GM18507 (cell line): ENCODE measurements around the gene LRP10.

Source experiments
- DNase-seq: peaks from one replicate; pipeline ENCODE4 v3.0.0; 2011; ENCODE audit warnings: low read depth; ENCODE audit not compliant: insufficient read length; ENCODE audit errors: extremely low spot score
- FAIRE-seq: peaks from 2 replicates; lab custom pipeline; 2011; peaks lifted over from hg19 to GRCh38; lab: Jason Lieb, UNC

The LRP10 gene

GRCh38 chr14:22884076-22884737 is 12.7 kb downstream of the LRP10 start:
- FAIRE-seq, result no peak
- DNase-seq, result no peak

GRCh38 chr14:22884738-22885523 is 13.4 kb downstream of the LRP10 start:
- no peak for DNase-seq

GRCh38 chr14:22885975-22886374 is 14.4 kb downstream of the LRP10 start:
- no peak for FAIRE-seq
- DNase-seq, result no peak

More at GRCh38 chr14:22884738-22885523, 13.4 kb downstream of the LRP10 start:
- FAIRE-seq, result no peak

GRCh38 chr14:22886500-22887259 is 15.1 kb downstream of the LRP10 start:
- FAIRE-seq (peak; percentile 75), DNase-seq (peak; percentile 76)

DNA sequence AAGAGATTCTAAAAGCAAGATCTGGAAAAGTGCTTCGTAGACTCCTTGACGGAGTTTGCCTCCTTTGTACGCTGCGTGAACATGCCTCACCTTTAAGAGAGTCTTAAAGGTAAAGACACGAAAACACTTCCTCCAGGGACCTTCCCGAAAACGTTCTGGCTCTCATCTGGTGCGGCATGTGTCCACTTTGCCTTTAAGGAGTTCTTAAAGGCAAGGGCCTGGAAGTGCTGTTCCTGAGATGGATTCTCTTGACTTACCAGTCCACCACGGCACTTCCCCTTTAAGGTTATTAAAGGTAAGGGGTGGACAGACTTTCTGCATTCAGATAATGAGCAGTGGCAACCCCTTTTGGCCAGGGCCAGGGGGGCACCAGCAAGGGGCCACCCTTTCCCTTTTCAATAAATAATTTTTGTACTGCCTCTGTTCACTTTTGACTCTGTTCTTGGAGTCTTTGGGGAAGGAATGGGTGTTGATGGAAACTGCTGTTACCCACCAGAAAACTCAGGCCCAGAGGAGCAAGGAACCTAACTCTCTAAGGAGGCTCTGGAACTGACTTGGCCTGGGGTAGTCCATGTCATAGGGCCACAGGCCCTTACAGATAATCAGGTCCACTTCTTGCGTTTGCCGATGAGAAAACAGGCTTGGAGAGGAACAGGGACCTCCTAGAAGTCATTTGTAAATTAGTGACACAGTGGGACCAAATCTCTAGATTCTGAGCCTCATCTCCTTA is 15.9 kb downstream of the LRP10 start:
- peak; percentile 76 for FAIRE-seq
- no peak for DNase-seq

- peak; percentile 42 for DNase-seq
Observed at GRCh38 chr14:22887990-22888378, 16.4 kb downstream of the LRP10 start.

GRCh38 chr14:22888662-22889061 is 17.1 kb downstream of the LRP10 start:
- FAIRE-seq (peak; percentile 78), DNase-seq (no peak)

More at GRCh38 chr14:22887990-22888378, 16.4 kb downstream of the LRP10 start:
- peak; percentile 93 for FAIRE-seq

GRCh38 chr14:22890416-22890815 is 18.9 kb downstream of the LRP10 start:
- DNase-seq (no peak), FAIRE-seq (no peak)

GRCh38 chr14:22892488-22892887 is 20.9 kb downstream of the LRP10 start:
- DNase-seq (no peak), FAIRE-seq (no peak)

- FAIRE-seq (no peak), DNase-seq (no peak)
Observed at GRCh38 chr14:22893706-22894105, 22.2 kb downstream of the LRP10 start.

DNA sequence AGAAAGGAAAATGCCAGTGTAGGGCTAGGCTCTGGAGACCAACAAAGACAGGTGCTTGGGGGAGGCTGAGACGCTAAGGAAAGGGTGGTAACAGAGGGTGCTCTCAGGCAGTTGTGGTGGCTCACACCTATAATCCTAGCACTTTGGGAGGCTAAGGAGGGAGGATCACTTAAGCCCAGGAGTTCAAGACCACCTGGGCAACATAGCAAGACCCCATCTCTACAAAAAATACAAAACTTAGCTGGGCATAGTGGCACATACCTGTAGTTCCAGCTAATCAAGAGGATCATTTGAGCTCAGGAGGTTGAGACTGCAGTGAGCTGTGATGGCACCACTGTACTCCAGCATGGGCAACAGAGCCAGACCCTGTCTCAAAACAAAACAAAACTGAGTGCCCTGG is 23.9 kb downstream of the LRP10 start:
- DNase-seq, result no peak
- no peak for FAIRE-seq

DNA sequence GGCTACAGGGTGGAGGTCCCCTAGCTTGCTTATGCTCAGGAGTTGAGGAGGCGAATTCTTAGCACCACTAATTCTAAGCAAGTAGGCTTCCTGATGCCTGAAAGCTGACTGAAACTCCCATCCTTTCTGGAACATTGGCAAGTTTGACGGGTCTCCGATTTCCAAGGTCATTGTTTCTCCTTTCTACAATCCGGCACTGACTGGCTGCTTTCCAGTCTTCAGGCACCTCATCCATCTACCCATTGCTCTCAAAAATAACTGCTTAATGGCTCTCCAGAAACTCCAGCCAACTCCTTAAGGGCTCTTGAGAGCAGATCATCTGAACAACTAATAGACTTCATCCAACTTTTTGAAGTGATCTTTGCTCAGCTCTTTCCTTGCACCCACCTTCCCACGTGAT is 24.8 kb downstream of the LRP10 start:
- no peak for DNase-seq
- FAIRE-seq, result no peak

DNA sequence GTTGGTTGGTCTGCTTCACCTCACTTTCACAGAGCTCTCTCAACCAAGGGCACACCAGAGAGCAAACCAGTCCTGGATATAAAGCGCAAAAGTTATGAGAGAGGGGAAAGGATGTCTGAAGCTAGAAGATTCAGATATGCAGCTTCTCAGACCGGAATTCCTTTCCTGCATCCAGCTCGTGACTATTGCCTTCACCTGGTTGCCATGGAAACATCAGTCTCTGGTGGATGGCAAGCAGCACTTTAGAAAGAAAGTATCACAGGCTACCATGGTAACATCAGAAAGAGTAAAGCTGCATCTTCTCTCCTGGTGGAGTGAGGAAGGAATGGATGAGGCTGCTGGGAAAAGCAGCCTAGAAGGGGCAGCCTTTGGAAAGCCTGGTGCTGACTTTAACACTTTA is 25.2 kb downstream of the LRP10 start:
- FAIRE-seq (no peak), DNase-seq (no peak)

DNA sequence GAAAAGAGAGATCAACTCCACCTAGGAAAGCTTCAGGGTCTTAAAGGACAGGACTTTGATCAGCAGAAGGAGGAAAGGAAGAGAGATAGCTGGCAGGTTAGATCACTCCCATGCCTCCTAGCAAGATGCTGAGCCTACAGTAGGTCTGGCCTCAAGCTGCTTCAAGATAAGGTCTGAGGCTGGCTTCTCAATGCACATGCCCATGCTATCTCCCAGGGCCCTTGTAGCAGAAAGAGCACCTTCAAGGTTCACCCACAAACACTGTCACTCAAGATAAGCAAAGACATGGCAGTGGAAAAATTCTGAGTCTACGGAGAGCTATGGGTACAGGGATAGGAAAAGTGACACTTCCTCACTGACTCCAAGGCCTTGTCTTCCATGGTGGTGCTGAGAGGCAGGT is 25.8 kb downstream of the LRP10 start:
- DNase-seq, result no peak
- no peak for FAIRE-seq

DNA sequence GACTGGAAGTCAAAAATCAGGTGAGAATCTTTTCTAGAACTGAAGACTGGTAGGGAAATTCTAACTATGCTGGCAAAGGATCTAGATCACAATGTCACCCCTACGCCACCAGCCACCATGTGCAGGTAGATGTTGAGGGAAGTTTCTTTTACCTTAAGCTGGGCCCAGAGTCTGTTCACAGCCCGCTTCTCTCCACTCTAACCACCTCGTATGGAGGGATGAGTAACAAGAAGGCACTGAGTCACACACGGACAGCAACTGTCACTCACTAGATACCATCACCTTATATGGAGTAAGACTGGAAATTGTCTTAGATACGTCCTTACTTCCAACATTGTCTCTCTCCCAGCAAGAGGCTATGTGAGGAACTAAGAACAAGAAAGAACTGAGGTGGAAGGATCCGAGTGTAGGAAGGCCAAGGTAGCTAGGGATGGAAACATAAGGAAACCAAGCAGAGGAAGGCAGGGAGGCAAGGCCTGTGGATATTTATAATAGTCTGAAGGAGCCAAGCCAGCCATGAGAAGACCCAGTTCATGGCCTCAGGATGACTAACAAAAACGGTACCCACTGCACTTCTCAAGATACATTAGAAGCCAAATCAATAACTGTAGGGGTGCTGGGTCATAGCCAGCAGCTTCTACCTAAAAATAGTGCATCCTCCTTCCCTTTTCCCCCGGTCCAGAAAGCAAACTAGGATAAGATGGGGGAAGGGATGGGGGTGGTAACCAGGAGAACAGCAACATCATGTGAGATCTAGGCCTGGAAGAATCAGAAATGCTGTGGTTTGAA is 27.0 kb downstream of the LRP10 start:
- DNase-seq (no peak), FAIRE-seq (no peak)

DNA sequence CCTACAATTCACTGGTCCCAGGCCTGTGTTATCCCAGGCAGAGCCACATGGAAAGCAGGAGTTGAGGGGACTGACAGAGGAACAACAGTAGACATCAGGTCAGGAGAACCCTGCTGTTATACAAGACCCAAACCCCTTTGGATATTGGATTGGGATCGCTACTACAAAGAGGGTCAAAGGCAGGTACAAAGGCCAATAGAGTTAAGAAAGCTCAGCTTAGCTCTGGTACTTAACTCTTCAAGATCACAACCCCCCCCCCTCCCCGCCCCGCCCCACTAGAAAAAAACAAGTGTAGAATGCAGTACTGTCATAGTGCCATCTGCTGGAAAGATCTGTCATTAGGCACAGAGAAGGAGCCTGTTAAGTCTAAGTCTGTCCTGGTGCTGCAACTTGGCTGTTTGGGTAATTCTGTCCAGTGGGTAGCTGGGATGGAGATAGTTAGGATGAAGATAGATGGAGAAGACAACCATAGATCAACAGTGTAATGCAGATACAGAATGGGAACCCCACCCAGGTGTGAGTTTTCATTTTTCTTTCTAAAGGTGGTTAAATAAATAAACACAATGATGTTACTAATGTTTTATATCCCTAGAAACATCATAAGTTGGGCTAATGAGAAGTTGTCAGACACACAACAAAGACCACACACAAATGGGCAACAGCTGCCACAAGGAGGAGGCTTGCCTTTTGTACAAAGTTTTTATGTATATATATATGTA is 28.7 kb downstream of the LRP10 start:
- FAIRE-seq (peak; percentile 77), DNase-seq (peak; percentile 22)

- FAIRE-seq (no peak), DNase-seq (no peak)
Observed at GRCh38 chr14:22901799-22902198, 30.3 kb downstream of the LRP10 start.

DNA sequence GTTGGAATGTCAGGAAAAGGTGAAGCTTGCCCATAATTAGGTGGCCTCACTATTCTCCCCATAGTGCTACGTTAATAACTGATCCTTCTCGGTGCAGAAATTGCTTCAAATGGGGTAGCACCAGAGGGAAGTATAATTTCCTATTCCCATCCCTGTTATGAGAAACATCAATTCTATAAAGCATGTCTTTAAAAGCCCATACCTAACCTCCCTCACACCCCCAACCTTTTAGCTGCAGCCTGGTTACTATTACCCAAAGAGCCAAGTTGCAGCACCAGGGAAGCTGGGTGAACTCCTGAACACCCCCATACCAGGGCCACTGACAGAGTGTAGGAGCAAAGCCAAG is 32.2 kb downstream of the LRP10 start:
- DNase-seq (no peak), FAIRE-seq (no peak)
